Measurements from ENCODE around the gene SPINT1.

SPINT1 gene

GRCh38 chr15:40893733-40894680, 50.2 kb downstream of the SPINT1 start, which contains the start of gene VPS18:
TSS of gene VPS18 (plus strand) at chr15:40894450. CDS start at chr15:40894769, 319 bp downstream.
- peak; percentile 98 for DNase-seq

DNA sequence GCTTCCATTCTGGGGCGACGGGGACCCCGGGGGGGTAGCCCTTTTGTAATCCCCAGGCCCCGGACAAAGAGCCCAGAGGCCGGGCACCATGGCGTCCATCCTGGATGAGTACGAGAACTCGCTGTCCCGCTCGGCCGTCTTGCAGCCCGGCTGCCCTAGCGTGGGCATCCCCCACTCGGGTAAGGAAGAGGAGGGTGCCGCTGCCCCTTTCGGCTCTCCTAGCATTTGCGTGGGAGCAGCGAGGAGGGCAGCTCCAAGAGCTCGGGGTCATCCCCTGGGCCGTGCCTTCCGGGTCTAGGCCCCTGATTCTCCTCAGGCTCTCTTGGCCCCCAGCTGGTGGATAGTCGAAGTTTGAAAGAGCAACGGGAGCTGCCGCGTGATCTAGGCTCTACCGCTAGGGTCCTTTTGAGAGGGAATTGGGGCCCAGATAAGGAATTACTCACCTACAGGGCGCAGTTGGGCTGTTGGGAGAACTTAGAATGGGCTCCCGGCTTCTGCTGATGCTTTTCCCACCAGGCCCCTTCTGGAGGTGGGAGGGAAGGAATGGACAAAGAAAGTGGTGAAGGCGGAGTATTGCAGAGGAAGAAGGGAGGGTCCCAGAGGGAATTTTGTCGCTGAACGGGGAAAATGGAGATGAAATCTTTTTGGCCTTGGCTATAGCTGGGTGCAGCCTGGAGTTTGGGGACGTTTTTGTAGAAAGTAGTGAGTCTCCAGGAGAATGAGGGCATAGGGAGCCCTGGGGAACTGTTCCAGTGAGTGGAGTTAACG, 51.0 kb downstream of the SPINT1 start:
- DNase-seq: peak; percentile 66

- DNase-seq: no peak
These were observed 55.8 kb downstream of the SPINT1 start for GRCh38 chr15:40899536-40900207.

GRCh38 chr15:40900256-40901052, 56.6 kb downstream of the SPINT1 start:
- no peak for DNase-seq

GRCh38 chr15:40901053-40901443, 57.2 kb downstream of the SPINT1 start:
- DNase-seq: no peak

GRCh38 chr15:40902605-40903561, 59.0 kb downstream of the SPINT1 start:
- no peak for DNase-seq

DNA sequence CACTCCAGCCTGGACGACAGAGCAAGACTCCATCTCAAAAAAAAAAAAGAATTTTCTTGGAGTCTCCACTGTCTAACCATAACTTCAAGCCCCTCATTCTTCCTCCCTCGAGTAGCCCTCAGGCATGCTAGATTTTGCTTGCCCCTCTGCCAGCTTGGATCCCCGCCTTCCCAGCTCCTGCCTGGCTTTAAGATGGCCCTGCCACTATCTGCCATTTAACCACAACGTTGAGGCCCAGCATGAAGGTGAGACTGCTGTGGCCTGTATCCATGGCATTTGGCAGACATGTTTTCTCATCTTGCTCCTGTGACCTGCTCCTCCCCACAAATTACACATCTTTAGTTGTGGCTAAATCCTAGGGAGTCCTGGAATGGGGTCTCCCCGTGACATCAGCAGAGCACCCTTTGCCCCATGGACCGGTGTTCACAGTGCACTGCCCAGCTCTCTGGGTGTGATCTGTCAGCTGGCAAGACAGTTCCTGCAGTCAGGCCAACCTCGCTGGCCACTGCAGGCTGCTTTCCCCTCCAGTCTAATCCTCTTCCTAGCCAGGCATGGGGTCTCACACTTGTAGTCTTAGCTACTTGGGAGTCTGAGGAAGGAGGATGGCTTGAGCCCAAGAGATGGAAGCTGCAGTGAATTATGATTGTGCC, 60.8 kb downstream of the SPINT1 start:
- DNase-seq: no peak

- DNase-seq: peak; percentile 78
These were observed 62.5 kb downstream of the SPINT1 start for GRCh38 chr15:40906091-40906990.

DNA sequence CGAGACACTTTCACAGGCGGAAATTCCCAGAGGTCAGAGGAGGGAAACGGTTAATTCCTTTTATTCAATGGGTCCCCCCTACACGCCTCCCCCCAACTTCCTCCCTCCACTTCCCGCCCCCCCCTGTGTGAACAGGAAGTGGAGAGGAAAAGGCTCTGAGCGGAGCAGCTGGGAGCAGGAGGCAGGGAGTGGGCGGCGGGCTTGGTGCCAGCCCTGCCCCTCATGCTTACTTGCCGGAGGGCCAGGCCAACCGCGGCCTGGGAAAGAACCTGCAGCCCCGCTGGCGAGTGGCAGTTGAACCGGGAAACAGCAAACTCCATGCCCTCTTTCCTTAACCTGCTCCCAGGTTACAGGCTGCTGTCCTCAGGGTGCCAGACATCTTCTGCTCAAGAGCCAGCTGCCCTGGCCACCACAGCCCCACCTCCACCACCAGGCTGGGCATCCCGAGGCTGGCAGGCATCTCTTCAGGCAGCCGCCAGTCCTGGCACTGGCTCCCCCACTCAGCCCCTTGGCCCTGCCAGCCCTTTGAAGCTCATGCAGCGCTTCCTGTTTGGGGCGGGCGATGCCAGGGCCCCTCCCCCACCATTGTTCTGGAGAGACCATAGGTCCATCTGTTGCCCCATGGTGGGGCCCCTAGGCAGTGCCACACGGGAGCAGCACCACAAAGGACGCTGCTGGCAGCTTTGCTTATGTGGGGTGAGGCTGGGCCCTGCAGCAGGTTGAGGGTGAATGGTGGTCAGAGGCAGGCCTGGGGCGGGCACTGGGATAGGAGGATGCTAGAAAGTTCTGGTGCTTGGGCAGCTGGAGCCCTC, 63.3 kb downstream of the SPINT1 start:
- DNase-seq: peak; percentile 70
